Mammary epithelial cell (primary cell): ENCODE measurements around the gene VAV1.

Source experiments
- EZH2 ChIP-seq: IDR thresholded peaks from 2 replicates; pipeline ENCODE4 v1.6.1; 2012; ENCODE audit warnings: low read length, inconsistent platforms, borderline replicate concordance
- TF ChIP-seq, protein P1 (sequence below), 2 donors: IDR thresholded peaks in 1 of 2; conservative IDR thresholded peaks in 1 of 2; 2 replicates each; pipeline ENCODE4 v1.5.1; 2011 to 2012; ENCODE audit warnings: inconsistent platforms in 2 of 2, low read length in 2 of 2, mild to moderate bottlenecking in 2 of 2, control low read depth in 1 of 2, low read depth in 1 of 2; ENCODE audit not compliant: insufficient read depth in 1 of 2; ENCODE audit errors: extremely low read depth in 1 of 2

DNA sequence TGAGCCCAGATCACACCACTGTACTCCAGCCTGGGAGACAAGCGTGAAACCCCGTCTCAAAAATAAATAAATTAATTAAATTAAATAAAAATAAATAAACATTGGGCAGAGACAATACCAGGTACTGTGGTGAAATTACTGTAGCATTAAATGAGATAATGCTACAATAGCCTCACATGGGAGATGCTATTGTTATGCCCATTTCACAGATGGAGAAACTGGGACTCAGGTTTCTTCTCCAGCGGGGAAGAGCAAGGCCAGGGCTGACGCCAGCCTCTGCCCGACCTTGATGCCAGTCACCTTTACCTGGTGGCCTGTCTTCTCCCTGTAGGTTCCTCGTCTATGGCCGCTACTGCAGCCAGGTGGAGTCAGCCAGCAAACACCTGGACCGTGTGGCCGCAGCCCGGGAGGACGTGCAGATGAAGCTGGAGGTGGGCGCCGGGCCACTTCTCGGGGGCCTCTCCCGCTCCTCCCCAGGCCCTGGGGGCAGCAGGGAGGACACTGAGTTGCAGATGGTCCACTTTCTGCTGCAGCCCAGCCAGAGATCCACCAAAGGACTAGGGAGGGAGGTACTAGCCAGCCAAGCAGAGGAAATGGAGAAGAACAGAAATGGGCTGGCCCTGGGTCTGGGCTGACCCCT, 53.9 kb downstream of the VAV1 start:
- TF ChIP-seq, protein P1, sequence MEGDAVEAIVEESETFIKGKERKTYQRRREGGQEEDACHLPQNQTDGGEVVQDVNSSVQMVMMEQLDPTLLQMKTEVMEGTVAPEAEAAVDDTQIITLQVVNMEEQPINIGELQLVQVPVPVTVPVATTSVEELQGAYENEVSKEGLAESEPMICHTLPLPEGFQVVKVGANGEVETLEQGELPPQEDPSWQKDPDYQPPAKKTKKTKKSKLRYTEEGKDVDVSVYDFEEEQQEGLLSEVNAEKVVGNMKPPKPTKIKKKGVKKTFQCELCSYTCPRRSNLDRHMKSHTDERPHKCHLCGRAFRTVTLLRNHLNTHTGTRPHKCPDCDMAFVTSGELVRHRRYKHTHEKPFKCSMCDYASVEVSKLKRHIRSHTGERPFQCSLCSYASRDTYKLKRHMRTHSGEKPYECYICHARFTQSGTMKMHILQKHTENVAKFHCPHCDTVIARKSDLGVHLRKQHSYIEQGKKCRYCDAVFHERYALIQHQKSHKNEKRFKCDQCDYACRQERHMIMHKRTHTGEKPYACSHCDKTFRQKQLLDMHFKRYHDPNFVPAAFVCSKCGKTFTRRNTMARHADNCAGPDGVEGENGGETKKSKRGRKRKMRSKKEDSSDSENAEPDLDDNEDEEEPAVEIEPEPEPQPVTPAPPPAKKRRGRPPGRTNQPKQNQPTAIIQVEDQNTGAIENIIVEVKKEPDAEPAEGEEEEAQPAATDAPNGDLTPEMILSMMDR (conservative IDR thresholded peaks at IDR 0.05 in 1 of 2, IDR thresholded peaks at IDR 0.05 in 1 of 2; ENCODE audit: extremely low read depth in 1 of 2, insufficient read depth in 1 of 2, low read depth in 1 of 2, low read length in 2 of 2): no peak
- no peak for TF ChIP-seq EZH2
